KOPT-K1 (cell line): ENCODE measurements around the gene TTC33.
A peak's percentile ranks its signal among the peaks of the same experiment; 100 is the strongest.
"Not testable (repeated sequence)": the region's sequence is repeated elsewhere in the genome, so short reads cannot be mapped to it uniquely, and the experiment has no call there.

Experiments
- H3K27ac ChIP-seq: fragments of 200-600 bp; sonication (generic); 2 replicates; pipeline ENCODE4 v1.5.1; 2016; ENCODE audit warnings: antibody characterized with exemption, mild to moderate bottlenecking, low read depth, low read length; ENCODE audit not compliant: poor library complexity, severe bottlenecking
- H3K36me3 ChIP-seq: fragments of 200-600 bp; sonication (generic); 2 replicates; pipeline ENCODE4 v1.5.1; 2017; ENCODE audit warnings: antibody characterized with exemption, mild to moderate bottlenecking, low read length, moderate library complexity; ENCODE audit not compliant: insufficient read depth
- H3K9me3 ChIP-seq: fragments of 200-600 bp; sonication (generic); 2 replicates; pipeline ENCODE4 v1.5.1; 2017; ENCODE audit warnings: antibody characterized with exemption, low read length, mild to moderate bottlenecking; ENCODE audit not compliant: insufficient read depth, poor library complexity, severe bottlenecking

The TTC33 gene

DNA sequence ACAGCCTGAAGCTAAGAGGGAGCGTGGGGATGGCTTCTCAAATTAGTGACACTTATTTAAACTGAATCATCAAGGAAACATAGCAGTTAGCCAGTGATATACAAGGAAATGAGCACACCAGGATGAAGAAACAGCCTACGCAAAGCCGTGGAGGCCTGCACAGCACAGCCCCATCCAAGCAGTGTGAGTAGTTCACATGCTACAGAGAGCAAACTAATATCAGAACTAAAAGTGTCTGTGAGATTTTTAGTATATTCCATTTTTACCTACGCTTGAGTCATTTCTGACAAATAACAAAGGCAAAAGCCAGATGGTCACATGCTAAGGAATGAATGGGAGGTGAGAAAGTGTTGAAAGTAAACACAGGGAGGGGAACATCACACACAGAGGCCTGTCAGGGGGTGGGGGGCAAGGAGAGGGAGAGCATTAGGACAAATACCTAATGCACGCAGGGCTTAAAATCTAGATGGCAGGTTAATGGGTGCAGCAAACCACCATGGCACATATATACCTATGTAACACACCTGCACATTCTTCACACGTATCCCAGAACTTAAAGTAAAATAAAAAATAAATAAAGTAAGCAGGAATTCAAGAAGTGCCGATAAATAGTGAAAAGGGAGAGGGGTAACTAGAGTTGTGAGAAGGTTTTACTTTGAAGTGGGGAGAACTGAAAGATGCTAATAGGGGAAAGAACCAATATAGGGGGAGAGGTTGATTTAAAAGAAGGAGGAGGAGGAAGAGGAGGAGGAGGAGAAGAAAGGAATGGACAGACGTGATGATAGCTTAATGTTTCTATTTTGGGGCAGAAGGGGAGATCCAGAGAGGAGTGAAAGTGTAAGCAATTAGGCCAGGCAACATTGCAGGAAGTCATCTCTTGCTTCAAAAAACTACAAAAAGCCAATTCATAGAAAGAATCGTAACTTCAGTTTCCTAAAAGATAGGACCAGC lies 177.0 kb downstream of the TTC33 start:
- Histone ChIP-seq H3K36me3 (no peaks in the 10 kb centered on the region), H3K27ac (peak overlapping the region; percentile 41), H3K9me3 (no peaks in the 10 kb centered on the region)

DNA sequence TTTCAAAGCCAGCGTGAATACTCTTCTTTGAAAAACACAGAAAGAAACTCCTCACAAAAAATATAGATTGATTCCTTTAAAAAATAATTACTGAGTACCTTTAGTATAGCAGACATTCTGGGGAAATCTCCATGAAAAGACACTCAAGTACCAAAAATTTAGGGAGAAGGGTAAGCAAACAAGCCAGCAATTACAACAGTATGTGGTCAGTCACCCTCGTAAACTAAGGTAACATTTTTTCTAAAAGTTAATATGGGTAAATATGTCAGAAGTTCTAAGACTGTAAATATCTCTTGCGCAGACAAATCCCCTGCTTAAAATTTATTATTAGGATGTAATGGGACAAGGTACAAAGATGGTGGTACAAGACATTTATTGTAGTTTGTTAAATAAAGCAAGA lies 178.0 kb downstream of the TTC33 start:
- H3K27ac ChIP-seq, result no peak overlapping the region
- H3K9me3 ChIP-seq, result no peaks in the 10 kb centered on the region
- H3K36me3 ChIP-seq, result no peaks in the 10 kb centered on the region

DNA sequence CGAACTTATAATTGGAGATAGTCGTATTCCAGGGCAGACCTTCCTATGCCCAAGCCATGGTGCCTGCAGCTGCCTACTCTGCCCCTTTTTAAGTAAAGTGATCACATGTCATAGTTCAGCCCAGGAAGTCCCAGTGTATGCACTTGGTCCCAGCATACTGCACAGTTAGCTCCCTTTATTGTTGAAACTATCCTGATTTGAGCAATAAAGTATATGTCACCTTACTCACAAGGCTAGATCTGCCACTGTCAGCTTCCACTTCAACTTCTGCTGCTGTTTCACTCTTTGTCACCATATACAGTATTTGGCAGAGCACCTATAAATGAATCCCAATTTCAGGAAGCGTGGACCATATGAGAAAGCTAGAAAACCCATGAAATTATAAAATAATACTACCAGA lies 179.8 kb downstream of the TTC33 start:
- Histone ChIP-seq H3K9me3 (no peaks in the 10 kb centered on the region), H3K27ac (no peak overlapping the region), H3K36me3 (no peaks in the 10 kb centered on the region)

DNA sequence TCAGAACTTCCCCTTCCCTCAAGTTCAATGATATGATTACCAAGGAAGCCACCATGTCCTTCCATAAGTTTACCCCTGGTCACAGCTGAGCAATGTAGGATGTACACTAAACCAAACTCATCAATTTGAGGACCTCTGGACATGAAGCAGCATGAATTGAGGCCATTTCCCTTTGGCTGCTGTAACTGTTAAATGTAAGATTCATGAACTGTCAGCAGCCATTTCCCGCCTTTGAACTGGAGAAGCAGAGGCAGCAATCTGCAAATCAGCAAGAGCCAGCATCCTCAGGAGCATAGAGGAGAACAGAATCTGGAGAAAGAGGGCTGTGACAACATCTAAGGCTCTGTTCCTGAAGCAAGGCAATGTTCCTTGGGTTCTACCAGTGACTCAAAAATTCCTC lies 180.3 kb downstream of the TTC33 start:
- Histone ChIP-seq H3K36me3 (no peaks in the 10 kb centered on the region), H3K27ac (no peak overlapping the region), H3K9me3 (no peaks in the 10 kb centered on the region)

DNA sequence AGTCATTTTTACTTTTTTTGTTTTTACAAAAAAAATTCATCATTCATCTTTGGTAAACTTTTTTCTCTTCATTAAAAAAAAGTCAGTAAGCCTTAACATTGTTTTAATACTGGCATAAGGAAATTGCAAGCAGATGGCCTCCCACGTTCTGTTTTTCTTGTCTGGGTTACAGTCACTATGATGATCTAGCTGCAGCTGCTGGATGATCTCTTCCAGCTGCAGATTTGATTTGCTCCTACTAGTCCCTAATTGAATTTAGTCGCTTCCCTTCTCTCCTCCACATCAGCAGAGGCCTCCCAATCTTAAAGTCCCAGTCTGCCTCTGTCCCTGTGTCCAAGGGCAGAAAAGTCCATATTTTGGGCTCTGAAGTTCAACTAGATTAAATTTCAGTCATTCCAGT lies 182.8 kb downstream of the TTC33 start:
- H3K36me3 ChIP-seq, result no peaks in the 10 kb centered on the region
- no peaks in the 10 kb centered on the region for H3K9me3 ChIP-seq
- no peak overlapping the region for H3K27ac ChIP-seq

DNA sequence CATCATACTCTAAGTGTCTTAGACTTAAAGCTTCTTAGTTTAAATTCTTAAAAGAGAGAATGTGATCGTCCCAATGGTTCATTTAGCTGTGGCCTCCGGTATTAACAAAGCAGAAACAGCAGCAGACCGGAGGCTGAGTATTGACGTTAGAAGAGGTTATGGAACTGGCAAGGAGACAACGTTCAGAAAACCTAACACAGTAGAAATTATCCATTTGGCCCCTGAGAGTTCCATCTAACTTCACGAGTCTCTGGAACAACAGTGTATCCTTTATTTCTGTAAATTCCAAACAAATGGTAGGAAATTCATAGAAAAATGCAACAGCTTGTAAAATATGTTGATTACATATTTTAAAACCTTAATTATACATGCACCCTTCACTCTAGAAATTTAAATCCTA lies 183.4 kb downstream of the TTC33 start:
- no peak overlapping the region for H3K27ac ChIP-seq
- no peaks in the 10 kb centered on the region for H3K9me3 ChIP-seq
- no peaks in the 10 kb centered on the region for H3K36me3 ChIP-seq

DNA sequence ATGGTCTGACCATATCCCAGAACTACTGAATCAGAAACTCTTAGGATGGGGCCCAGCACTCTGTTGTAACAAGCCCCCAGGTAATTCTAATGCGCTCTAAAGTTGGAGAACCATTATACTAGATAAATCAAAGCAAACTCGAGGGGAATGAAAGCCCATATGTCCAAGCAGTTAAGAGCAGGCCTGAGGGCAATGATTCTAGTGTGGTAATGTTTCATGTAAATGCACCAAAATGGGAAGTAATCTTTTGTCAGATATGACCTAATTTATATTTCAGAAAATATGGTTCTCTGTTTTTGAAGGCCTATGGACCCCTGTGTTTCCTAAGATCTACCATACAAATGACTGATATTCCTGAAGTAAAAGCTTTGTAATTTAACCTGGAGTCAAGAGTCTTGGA lies 184.0 kb downstream of the TTC33 start:
- Histone ChIP-seq H3K9me3 (no peaks in the 10 kb centered on the region), H3K27ac (no peak overlapping the region), H3K36me3 (no peaks in the 10 kb centered on the region)

DNA sequence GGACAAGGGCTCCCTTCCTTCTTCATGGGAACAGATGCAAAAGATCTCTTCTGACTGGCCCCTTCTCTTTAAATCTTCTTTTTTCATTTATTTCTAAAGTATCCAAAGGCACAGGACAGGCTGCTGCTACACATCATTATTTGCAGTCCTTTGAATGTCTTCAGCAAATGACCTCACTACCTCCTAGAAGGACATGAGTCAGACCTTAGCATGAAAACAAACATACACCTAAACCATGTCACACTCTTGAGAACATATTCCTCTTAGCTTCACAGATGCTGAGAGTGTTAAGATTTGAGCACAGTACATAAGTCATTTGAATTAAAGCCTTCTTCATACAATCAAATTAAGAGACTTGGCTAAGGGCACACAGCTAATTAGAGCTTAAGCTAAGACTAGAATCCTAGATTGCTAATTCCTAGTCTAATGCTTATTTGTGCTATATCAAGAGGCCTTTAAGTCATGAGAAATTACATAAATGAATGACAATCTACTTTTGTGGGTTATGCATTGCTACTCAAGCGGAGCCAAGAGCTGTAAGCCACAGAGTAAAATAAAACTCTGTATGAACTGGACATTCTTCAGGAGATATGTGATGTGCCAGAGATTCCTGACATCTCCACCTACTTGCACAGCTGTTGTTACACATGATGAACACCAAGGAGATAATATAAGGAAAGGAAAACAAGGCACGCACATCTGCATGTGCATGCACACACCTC lies 185.2 kb downstream of the TTC33 start:
- Histone ChIP-seq H3K9me3 (no peaks in the 10 kb centered on the region), H3K27ac (no peak overlapping the region), H3K36me3 (no peaks in the 10 kb centered on the region)

DNA sequence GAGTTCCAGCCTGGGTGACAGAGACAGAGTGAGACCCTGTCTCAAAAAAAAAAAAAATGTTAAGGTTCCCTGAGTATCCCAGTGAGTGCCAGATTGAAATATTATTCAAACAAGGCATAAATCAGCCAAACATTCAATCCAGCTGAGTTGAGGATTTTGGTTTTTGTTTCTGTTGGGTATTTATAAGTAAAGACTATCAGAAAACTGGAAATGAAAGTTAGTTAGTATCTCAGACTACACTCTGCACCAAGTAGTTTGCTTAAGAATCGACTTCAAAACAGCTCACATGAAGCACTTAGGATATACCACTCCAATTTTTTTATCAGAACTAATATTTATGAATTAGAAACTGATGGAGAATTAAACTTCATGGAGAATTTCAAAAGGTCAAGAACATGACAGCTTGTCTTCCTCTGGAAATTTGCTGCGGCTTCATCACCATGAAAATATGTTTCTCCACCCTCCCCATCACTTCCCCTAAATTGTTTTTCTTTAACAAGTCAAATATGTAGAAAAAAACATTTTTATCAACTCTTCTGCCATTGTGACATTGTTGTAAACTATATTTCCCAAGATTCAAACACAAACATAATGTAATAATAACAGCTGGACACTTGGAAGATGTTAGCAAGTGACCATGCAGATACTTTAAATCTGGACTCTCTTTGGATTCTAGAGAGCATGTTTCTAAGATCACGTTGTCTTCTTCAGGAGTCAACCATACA lies 186.1 kb downstream of the TTC33 start:
- no peak overlapping the region for H3K27ac ChIP-seq
- H3K36me3 ChIP-seq, result no peaks in the 10 kb centered on the region
- no peaks in the 10 kb centered on the region for H3K9me3 ChIP-seq

DNA sequence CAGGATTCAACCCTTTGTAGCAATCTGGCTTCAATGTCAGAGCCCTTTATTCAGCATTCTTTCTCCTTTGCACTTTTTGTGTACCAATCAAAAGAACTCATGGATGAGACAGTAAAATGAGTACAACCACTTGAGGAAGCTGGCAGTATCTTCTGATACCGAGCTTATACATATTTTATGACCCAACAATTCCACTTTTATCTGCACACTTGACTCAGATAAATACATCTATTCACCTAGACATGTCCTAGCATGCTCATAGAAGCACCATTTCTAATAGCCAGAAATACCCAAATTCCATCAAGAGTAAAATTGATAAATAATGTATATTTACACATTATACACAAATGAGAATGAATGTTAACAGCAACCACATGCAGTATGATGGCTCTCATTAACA lies 187.2 kb downstream of the TTC33 start:
- Histone ChIP-seq H3K9me3 (no peaks in the 10 kb centered on the region), H3K36me3 (no peaks in the 10 kb centered on the region), H3K27ac (no peak overlapping the region)

DNA sequence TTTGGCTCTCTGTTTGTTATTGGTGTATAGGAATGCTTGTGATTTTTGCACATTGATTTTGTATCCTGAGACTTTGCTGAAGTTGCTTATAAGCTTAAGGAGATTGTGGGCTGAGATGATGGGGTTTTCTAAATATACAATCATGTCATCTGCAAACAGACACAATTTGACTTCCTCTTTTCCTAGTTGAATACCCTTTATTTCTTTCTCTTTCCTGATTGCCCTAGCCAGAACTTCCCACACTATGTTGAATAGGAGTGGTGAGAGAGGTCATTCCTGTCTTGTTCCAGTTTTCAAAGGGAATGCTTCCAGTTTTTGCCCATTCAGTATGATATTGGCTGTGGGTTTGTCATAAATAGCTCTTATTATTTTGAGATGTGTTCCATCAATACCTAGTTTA lies 192.6 kb downstream of the TTC33 start:
- H3K9me3 ChIP-seq, H3K27ac ChIP-seq, H3K36me3 ChIP-seq: not testable (repeated sequence)

DNA sequence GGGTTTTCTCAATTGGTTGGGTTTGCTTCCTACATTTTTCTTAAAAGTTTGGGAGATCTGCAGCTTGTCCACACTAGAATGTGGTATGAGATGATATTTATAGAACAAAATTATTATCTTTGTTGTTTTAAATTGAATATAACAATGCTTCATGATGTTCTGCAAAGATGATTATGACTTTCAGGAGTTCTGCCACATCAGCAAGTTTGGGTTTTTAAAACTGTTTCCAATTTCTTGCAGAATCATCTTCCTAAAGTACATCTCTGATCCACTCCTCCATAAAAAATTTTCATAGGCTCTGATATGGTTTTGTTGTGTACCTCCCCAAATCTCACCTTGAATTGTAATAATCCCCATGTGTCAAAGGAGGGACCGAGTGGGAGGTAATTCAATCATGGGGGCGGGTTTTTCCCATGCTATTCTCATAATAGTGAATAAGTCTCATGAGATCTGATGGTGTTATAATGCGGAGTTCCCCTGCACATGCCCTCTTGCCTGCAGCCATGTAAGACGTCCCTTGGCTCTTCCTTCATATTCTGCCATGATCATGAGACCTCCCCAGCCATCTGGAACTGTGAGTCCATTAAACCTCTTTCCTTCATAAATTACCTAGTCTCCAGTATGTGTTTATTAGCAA lies 195.2 kb downstream of the TTC33 start:
- no peak overlapping the region for H3K27ac ChIP-seq
- no peaks in the 10 kb centered on the region for H3K36me3 ChIP-seq
- no peaks in the 10 kb centered on the region for H3K9me3 ChIP-seq

DNA sequence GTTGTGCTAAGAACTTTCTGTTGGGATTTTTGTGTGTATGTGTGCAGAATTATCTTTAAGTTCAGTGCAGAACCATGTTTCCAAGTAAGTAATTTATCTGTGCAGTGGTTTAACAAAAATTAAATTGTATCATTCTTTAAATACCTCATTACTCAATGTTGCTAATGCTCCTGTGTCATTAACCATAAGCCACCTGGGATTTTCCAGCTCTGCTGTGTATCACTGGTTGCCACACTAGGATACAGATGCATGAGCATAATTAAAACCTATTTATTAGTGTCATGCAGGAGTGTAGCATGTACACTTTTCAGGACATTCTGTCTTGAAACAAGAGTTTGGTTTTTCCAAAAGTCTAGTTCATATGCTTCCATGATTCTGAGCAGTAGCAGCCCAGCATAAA lies 196.5 kb downstream of the TTC33 start:
- Histone ChIP-seq H3K36me3 (no peaks in the 10 kb centered on the region), H3K9me3 (no peaks in the 10 kb centered on the region)

DNA sequence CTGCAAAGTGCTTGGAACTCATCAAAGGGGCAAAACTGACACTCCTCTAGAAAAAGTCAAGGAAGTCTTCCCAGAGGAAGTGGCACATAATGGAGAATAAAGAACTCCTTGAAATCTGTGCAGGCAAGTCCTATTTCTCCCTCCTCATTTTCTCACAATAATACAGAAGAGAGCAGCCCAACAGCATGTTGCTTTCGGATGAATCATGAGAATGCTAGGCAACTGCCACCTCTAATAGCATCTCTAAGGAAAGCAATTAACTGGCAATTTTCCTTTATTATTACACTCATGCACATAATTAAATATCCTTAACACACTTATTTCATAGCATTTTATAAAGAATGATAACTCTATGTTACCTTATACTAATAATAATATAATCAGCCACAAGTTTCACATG lies 198.3 kb downstream of the TTC33 start:
- no peaks in the 10 kb centered on the region for H3K36me3 ChIP-seq
- H3K9me3 ChIP-seq, result no peaks in the 10 kb centered on the region
- no peak overlapping the region for H3K27ac ChIP-seq

More for the DNA sequence above, 196.5 kb downstream of the TTC33 start:
- no peak overlapping the region for H3K27ac ChIP-seq

DNA sequence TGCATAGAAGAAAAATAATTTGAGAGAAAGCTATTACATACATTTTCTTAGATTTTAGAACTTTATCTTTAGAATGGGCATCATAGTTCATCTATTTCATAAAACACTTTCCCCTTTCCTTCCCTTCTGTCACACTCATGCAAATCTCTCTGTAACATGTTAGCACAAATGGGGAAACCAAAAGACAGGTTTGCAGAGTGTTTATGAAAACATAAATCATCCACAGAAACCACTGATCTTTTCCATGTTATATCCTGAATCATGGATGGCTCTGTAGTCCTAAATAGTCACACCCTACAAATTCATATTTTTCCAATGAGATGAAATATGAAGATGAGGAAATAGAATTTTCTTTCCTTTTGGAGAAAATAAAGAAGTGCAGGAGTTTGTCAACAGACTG lies 198.9 kb downstream of the TTC33 start:
- H3K36me3 ChIP-seq, result no peaks in the 10 kb centered on the region
- H3K27ac ChIP-seq, result no peak overlapping the region
- H3K9me3 ChIP-seq, result no peaks in the 10 kb centered on the region
